ENCODE data around the gene CDH13.

The CDH13 gene

DNA sequence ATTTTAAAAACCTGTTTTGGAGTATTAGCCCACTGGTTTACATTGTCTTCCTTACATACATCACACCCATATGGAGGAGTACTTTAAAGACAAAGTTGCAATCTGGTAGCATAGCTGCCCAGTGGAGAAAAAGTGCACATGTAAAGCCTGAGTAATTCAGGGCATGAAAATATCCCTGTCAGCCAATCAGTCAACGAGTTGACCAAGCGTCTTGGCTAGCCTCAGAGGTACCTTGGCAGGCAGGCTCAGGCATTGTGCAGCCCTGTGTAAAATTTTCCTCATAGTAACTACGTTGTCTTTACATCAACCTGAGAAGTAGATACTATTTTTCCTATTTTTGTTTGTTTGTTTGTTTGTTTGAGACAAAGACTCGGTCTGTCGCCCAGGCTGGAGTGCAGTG, 339.0 kb downstream of the CDH13 start:
- DNase-seq, result no peak

DNA sequence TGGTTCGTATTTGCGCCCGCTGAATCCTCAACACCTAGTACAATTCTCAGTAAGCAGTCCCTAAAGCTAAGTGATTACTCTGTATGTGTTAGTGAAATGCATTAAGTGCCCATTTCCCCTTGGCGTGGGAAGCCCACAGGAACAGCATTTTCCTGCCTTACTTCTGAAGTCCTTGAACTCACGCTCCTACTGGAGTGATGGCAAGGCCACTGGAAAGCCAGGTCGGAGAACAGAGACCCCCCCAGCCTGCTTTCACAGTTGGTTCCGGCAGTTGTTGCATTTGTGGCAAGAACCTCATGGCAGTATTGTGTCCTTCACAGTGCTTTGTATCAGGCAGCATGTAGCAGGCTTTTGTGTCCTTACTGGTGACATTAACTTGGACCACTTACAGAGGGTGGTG, 340.7 kb downstream of the CDH13 start:
- DNase-seq, result no peak

DNA sequence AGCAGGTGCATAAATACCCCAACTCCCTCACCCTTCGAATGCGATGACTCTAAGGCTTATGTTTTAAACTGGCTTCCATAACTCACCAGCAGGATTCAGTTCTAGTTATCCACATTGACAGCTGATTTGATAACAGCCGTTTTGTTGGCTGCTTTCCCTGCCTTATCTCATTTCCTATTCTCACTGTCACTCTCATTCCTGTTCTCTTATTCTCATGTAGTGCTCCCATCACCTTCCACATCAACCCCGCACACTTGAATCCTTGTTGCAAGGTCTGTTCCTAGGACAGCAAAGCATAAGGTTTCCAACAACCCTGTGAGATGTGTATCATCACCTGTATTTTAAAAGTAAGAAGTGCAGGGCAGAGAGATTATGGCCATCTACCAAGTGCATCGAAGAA, 344.4 kb downstream of the CDH13 start:
- no peak for DNase-seq

DNA sequence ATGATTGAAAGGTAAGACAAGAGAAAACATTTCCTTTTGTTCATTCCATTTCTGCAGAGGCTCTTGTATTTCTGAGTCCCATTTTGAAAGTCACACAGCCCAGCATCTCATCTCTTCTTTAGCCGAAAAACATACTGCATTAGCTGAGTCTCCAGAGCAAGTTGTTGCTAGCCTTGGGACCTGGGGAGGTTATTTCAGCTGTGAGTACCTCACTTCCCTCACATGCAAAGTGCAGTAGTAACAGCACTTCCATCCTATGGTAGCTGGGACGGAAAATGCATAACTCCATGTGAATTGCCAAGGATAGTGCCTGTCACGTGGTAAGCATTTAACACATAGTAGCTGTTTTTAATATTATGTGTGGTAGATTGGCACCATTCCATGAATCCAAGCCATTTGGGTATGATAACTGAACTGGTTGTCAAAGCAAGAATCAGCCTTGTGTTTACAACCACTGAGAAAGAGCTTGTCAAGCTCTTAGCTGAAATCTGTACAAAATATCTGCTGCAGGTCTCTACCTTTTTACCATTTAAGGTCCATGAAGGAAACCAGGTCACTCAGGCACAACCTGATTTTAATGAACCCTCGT, 345.7 kb downstream of the CDH13 start:
- no peak for DNase-seq

DNA sequence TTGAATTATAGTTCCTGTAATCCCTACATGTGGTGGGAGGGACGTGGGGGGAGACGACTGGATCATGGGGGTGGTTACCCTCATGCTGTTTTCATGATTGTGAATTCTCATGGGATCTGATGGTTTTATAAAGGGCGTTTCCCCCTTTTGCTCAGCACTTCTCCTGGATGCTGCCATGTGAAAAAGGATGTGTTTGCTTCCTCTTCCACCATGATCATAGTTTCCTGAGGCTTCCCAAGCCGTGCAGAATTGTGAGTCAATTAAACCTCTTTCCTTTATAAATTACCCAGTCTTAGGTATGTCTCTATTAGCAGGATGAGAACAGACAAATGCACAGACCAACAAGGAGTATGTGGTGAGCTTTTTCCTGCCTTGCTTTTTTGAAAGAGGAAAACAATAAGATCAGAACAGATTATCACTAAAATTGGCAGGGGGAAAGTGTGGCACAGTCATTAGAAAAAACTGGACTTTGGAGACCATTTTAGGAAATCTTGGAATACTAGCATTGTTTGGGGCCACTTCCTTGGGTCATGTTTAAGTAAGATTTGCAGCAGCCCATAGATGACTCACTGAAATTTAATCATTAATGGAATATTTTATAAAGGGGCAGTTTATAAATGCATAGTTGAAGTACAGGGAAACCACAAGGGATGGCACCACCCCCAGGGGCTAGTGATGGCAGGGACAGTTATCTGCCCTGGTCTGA, 352.8 kb downstream of the CDH13 start:
- no peak for DNase-seq

DNA sequence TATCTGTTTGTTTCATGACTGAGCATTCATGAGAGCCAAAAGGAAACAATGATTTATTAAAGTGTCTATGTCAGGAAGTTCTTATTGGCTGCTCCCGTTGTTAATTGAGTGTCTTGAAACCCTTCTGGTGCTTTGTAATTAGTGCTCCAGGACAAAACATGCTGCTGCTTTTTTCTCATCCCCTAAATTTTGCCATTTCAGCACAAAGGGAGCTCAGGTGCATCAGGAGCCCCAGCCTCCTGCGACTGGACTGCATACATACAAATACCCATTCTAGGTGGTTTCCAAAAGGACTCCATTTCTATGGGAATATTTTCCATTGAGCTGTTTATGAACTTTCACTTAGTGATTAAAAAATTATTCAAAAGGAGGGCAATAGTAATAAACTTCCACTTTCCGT, 354.0 kb downstream of the CDH13 start:
- DNase-seq, result no peak

DNA sequence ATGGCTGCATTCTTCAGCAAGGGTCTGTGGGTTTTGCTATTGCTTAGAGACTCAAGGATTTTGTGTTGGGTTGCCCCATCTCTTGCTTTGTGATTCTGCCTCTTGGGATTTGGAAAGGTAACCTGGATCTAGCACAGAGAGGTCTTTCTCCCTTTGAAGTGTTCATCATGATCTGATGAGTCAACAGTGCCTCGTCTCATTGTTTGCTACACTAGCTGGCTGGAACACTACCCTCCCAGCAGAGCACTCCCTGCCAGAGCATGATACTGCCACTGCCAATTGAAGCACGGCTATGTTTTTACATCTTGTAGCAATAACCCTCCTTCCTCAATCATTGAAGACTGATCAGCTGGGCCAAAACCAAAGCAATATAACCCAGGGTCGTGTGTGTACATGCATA, 361.0 kb downstream of the CDH13 start:
- no peak for DNase-seq

DNA sequence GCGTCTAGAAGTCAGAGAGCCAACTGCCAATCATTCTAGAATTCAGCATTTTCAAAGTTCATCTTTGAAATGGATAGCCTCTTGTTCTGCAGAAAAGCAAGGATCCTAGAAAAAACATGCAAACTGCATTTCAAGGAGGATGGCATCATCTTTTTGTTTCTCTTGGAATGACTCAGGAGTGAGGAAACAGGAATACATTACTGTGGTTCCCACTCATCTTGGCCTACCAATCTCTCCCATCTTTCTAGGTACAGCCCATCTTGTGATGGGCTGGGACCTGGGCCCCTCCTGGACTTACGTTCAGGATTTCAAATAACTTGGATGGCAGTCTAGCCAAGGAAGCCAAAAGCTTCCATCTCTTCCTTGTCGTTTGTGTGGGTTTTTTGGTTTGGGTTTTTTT, 363.4 kb downstream of the CDH13 start:
- DNase-seq, result no peak

DNA sequence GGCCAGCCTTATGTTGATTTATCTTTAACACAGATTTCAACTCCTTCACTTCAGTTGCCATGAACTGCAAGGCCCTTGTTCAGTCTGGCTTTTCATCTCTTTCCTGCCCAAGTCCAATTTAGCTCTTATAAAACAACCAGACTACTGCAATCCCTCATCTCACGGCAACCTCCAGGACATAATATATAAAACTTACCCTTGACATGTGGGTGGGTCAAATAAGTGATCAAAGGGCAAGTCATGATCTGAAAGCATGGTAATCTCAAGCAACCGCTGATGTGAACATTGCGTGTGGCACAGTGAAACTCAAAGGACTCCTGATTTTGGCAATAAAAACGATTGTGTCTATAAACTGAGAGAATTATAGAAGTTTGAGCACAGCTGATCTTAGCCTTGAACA, 364.6 kb downstream of the CDH13 start:
- no peak for DNase-seq

DNA sequence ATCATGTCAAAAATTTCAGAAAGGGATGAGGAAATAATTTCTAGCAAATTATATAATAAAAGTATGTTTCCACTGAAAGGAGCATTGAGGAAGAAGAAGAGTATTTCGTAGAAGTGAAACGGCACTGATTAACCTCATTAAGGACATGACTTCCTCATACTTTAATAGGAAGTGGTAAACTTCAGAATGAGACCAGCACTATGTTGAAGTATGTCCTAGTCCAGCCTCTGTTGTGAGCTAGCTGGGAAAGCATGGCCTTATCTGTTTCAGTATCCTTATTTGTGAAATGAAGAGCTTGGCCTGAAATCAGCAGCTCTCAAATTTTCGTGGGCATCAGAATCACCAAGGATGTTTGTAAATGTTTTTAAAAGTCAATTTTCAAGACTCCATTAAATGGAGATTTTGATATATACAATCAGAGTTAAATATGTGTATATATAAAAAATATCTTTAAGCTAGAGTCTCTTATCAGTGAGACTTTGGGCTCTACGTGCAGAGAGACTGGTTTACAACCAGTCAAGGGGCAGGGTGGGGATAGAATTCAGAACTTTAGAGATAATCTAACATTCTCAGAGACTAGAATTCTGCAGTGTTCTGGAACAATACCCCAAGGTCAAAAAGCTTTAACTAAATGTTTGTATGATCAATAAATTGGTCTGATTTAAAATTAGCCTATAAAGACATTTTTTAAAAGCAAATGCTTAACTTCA, 365.4 kb downstream of the CDH13 start:
- DNase-seq, result no peak

DNA sequence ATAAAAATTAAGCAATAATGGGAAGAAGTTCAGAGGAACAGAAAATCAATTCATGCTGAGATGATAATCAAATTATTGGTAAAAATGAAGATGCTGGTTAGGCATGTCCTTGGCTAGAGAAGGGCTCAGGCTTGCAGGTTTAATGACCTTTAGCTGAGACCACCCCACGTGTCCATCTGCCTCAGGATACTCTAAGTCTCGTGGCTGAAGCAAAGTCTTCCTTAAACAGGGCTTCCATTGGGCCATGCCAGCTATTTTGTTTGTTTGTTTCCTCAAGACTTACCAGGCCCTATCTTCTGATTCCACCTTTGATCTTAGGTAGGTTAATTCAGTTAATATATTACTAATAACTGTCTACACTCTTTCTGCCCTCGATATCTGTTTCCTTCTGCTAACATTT, 366.0 kb downstream of the CDH13 start:
- DNase-seq, result no peak

DNA sequence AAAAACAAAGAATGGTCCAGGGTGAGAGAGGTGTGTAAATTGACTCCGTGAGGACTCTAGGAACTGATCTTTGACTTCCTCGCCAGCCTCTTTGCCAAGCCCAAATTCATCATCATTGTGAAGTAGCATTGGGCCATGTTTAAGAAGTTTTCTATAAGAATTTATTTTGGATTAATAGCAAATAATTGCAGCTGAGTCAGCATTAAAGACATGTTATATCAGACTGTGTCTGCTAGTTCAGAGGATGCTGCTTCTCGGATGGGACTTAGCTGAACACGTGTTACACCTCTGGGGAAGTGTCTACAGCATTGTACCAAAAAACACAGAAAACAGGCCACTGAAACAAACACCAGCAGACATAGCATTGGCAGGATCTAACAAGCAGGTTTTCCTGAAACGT, 366.6 kb downstream of the CDH13 start:
- no peak for DNase-seq

DNA sequence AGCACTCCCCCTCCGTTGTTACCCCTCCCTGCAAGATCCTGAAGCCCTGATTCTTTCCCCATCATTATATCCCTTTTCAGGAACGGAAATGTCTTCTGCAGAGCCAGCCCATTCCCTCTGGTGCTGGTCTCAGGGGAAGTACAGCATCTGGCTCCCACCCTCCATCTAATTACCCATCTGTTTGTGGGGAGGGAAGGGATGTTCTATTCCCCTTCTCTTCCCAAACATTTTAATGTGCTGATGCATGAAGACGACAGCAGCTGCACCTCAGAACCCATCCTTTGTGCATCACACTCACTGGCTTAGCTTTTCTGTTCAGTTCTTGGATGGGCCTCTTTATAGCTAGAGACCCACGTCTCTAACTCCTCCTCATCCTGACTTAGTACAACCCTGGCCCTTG, 367.2 kb downstream of the CDH13 start:
- DNase-seq, result no peak

DNA sequence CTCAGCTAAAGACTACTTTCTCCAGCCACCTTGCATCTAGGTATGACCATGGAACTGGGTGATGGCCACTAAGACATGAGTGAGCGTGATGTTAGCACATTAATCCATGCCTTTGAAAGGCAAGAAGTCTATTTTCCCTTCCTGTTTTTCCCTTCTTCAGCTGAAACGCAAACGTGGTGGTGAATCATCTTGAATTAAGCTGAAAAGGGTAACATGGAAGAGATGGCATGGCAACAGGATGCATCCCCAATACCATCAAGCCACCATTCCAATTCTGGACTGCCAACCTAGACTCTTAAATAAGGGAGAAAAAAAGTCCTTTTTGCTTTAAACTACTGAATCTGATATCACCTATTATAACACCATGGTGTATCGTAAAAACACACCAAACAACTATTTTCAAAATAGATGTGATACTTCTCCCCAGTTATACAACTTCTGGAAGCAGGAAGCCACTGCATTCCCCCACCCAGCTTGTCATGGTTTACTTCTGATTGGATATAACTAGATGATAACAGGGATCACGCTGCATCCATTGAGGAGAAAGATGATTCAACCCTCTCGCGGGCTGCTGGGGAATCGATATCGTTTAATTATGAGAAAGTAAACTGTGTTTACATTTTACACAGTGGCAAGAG, 368.6 kb downstream of the CDH13 start:
- no peak for DNase-seq

DNA sequence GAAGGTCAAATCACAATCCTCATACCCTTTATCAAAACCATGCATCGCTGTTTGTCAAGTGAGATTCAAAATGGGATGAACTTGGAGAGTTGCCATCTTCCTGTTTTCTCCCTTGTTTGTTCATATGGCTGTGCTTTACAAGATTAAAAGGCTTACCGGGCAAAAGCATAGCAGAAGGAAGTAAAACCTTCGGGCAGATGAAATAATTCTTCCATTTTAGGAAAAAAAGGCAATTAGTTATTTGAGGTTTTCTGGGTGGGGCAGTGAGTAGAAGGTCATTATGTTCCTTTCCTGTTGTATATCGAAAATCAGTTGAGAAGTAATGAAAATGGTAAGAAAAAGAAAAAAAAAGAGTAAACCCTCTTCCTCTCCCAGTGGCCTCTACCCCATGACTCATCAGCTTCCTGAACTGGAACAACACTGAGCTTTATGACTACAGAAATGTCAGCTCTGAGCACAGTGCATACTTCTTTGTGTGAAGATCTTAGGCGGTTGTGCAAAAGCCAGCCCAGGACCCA, 369.2 kb downstream of the CDH13 start:
- DNase-seq, result no peak

DNA sequence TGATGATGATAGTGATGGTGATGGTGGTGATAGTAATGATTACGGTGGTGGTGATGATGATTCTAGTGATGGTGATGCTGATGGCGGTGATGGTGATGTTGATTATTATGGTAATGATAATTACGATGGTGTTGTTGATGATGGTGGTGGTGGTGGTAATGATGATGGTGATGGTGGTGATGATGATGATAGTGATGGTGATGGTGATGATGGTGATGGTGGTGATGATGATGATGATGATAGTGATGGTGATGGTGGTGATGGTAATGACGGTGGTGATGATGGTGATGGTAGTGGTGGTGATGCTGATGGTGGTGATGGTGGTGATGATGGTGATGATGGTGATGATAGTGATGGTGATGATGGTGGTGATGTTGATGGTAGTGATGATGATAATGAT, 370.0 kb downstream of the CDH13 start:
- DNase-seq, result no peak

DNA sequence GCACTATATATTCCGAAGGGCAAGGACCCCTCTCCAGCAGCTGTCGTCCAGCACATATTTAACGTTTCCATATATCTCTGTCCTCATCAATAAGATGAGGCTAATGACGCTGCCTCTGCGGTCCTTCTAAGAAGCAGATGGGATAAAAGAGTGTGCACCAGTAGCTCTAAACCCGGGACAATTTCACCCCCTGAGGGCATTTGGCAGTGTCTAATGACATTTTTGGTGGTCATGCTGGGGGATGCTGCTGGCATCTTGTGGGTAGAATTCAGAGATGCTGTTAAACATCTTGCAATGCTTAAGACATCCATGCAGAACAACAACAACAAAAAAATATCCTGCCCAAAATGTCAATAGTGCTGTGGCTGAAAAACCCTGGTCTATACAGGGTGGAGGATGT, 372.9 kb downstream of the CDH13 start:
- DNase-seq, result no peak

DNA sequence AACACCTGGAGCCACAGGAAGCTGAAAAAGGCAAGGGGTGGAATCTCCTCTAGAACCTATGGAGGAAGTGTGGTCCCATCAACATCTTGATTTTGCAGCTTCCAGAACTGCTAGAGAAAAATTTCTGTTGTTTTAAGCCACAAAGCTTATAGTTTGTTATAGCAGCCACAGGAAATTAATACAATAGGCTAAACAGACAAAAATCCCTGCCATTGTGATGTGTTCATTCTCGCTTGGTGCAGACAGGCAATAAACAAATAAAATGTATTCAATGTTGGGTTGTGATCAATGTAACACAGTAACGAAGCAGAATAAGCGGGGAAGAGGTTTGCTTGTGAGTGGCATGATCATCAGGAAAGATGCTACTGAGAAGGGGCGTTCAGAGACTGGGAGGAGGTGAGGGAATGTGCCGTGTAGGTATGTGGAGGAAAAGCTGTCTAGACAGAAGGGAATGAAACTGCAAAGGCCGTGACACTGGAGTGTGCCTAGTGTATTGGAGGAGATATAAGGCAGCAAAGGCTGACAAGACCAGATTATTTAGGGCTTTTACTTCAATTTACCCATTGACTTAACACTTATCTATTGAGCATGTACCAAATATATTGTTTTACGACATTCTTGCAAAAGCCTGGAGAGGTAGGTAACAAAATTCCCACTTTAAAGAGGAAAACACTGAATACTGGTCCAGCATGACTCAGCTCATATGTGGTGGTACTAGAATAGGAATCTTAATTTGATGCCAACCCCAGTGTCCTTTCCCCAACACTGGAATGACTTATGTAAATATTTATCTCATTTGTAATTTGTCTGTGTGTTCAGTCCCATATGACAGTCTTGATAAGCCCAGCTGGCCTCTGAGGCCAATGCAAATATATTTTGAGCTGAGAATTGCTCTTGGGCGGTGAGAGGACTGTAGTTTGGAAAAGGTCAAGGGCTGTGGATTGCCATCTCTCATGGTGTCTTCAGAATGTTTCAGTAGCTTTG, 375.9 kb downstream of the CDH13 start:
- DNase-seq, result peak; percentile 52

DNA sequence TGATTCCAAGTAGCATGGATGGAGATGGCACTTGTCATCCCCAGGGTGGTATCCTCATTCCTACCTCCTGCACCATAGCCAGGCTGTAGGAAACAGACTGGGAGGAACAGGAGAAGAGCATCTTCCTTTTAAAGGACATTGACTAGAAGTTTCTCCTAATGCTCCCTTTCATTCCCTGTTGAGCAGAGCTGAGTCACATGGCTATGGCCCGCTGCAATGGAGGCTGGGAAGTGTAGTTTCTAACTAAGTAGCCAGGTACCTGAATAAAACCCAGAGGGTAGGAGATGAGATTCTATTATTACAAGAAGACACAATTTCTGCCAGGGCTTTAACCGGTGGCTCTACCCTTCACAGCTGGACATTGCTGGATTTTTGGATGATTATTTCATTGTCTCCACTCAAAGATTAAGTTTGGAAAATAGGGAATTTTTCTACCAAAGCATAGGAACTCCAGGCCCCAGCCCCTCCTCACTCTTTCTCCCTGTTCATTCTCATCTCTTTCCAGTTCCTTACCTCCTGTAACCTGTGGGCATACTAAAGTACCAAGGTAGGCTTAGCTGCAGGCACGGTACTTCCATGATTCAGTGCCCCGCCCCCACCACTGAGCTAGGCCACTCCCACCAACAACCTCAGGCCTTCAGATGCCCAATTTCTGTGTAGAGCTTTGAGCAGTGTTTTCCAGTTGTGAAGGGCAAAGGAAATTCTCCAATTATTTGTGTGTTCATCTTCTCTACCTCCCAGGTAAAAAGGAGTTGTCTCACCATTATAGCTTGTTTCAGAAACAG, 378.3 kb downstream of the CDH13 start:
- DNase-seq, result no peak

DNA sequence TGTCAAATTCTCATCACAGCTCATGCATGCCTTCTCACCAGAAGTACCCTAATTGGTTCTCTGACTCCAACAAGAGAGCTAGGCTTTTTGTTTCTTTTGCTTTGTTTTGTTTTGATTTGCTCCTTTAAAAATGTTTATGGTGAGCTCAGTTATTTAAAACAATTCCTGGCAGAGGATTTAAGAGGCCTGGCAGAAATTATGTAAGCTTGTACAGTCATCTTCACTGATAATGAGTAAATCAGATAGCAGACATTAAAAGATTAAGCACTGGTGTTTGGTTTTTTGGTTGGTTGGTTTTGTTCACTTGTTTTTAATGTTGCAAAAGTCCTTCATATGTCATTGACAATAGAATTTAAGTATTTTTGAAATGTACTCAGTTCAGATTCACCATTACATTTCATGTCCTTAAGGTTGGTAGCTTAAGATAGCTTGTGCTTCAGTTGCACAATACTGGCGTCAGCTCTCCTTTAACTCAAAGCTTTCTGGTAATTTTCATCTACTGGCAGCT, 378.9 kb downstream of the CDH13 start:
- no peak for DNase-seq
